Upper lobe of left lung (tissue), 6 donors: ENCODE results near the gene SCUBE1. TPM values are rescaled to one million over a fixed set of nuclear protein-coding genes. Genes with fewer than 3 reads are reported as not detected.
A peak's percentile ranks its signal among the peaks of the same experiment; 100 is the strongest.

Source experiments
- ATAC-seq, 2 donors: fragments of 200-7000 bp; cut with Tn5 transposase; one replicate each; pipeline ENCODE4 v1.9.1; 2022; ENCODE audit warnings: mild to moderate bottlenecking in 2 of 2, moderate library complexity in 2 of 2; ENCODE audit not compliant: low FRiP score in 2 of 2
- DNase-seq, 2 donors: peaks; one replicate each; pipeline ENCODE4 v3.0.0-alpha.2; 2019 to 2020
- H3K27ac ChIP-seq, 4 donors: fragments of 200-600 bp; sonication (generic); one replicate each; pipeline ENCODE4 v1.5.1; 2016 to 2019
- H3K27me3 ChIP-seq, 4 donors: fragments of 200-600 bp; sonication (generic); one replicate each; pipeline ENCODE4 v1.5.1; 2017 to 2019
- H3K36me3 ChIP-seq, 4 donors: fragments of 200-600 bp; sonication (generic); one replicate each; pipeline ENCODE4 v1.5.1; 2016 to 2019
- H3K4me1 ChIP-seq, 4 donors: fragments of 200-600 bp; sonication (generic); one replicate each; pipeline ENCODE4 v1.5.1; 2018 to 2019
- H3K4me3 ChIP-seq, 4 donors: fragments of 200-600 bp; sonication (generic); one replicate each; pipeline ENCODE4 v1.5.1; 2017 to 2019; ENCODE audit warnings: mild to moderate bottlenecking in 2 of 4, moderate library complexity in 1 of 4
- H3K9me3 ChIP-seq, 4 donors: fragments of 200-600 bp; sonication (generic); one replicate each; pipeline ENCODE4 v1.5.1; 2018 to 2019
- EP300 ChIP-seq, 4 donors: sonication (generic); formaldehyde crosslinking; IDR thresholded peaks; one replicate each; pipeline ENCODE4 v1.5.1; 2017; ENCODE audit warnings: antibody characterized with exemption in 4 of 4, control low read depth in 2 of 4
- POLR2A ChIP-seq, 4 donors: fragments of 450-650 bp; IDR thresholded peaks; one replicate each; pipeline ENCODE4 v1.5.1; 2016 to 2017; ENCODE audit warnings: antibody characterized with exemption in 4 of 4, mild to moderate bottlenecking in 2 of 4
- POLR2AphosphoS5 ChIP-seq, 2 donors: sonication (generic); formaldehyde crosslinking; IDR thresholded peaks; one replicate each; pipeline ENCODE4 v1.5.1; 2017; ENCODE audit warnings: antibody characterized with exemption in 2 of 2
- WGBS, 2 donors: methylation state at CpG; one replicate each; pipeline ENCODE4 v1.1.5; 2017 to 2018; 5-methylcytosine and 5-hydroxymethylcytosine counted together
- total RNA-seq, 6 donors: library from RNA; depleted of rRNA in 4 of 6; stranded (reverse); fragments of >200 nt in 4 of 6; gene quantifications; one replicate each; pipeline versions ENCODE4 v1.1.0 to v1.2.1, GENCODE V29; 2016 to 2021
- TF ChIP-seq, protein P1 (sequence below), 6 experiments: fragments of 450-650 bp in 4 of 6; fragments of 200-600 bp in 2 of 6; sonication (generic) in 2 of 6; IDR thresholded peaks; one replicate each; pipeline ENCODE4 v1.5.1; 2016 to 2019; ENCODE audit warnings: antibody characterized with exemption in 6 of 6
- donor health status: DM: no; HTN: no; CAD: no; lungs with moderate emphysema.
- donor health status: DM: no; HTN: yes; CAD: no; lungs with severe emphysema.

Gene SCUBE1
- total RNA-seq, 6 donors from 2014 or later: 9.7 to 55.9 (median 20.8) TPM

GRCh38 chr22:43342347-43343261 lies 568 bp downstream of the SCUBE1 start:
- ATAC-seq (no peak), DNase-seq (peak in 1 of 2 donors; percentile 87)
- TF ChIP-seq POLR2A (IDR thresholded peaks at IDR 0.05): no peak
- no peak for TF ChIP-seq EP300 (IDR thresholded peaks at IDR 0.05)
- TF ChIP-seq, protein P1, sequence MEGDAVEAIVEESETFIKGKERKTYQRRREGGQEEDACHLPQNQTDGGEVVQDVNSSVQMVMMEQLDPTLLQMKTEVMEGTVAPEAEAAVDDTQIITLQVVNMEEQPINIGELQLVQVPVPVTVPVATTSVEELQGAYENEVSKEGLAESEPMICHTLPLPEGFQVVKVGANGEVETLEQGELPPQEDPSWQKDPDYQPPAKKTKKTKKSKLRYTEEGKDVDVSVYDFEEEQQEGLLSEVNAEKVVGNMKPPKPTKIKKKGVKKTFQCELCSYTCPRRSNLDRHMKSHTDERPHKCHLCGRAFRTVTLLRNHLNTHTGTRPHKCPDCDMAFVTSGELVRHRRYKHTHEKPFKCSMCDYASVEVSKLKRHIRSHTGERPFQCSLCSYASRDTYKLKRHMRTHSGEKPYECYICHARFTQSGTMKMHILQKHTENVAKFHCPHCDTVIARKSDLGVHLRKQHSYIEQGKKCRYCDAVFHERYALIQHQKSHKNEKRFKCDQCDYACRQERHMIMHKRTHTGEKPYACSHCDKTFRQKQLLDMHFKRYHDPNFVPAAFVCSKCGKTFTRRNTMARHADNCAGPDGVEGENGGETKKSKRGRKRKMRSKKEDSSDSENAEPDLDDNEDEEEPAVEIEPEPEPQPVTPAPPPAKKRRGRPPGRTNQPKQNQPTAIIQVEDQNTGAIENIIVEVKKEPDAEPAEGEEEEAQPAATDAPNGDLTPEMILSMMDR (IDR thresholded peaks at IDR 0.05): no peak
- TF ChIP-seq POLR2AphosphoS5 (IDR thresholded peaks at IDR 0.05): no peak
- H3K36me3 ChIP-seq: no peaks in the 10 kb centered on the region
- peaks cover 0 to 29% (median 19%) of the 10 kb centered on the region in 4 donors for H3K27me3 ChIP-seq
- H3K4me3 ChIP-seq: peak overlapping the region; percentile 10 to 52 (median 44)
- WGBS, 2 donors: 3 to 5% methylated on average over 39 to 50 of the region's 99 CpGs
- H3K9me3 ChIP-seq: no peaks in the 10 kb centered on the region
- H3K27ac ChIP-seq: peak overlapping the region in 1 of 4 donors; percentile 50
- H3K4me1 ChIP-seq: peaks cover 15 to 32% (median 21%) of the 10 kb centered on the region in 4 donors

- Histone ChIP-seq H3K4me3 (peak overlapping the region in 1 of 4 donors; percentile 52), H3K27ac (no peak overlapping the region), H3K27me3 (peaks cover 0 to 29% (median 19%) of the 10 kb centered on the region in 4 donors), H3K9me3 (no peaks in the 10 kb centered on the region), H3K4me1 (peaks cover 15 to 30% (median 19%) of the 10 kb centered on the region in 4 donors), H3K36me3 (no peaks in the 10 kb centered on the region)
- 54 to 61% methylated on average over 5 to 7 of the region's 7 CpGs for WGBS, 2 donors
- no peak for TF ChIP-seq POLR2A (IDR thresholded peaks at IDR 0.05)
- TF ChIP-seq, protein P1 (IDR thresholded peaks at IDR 0.05): no peak
- no peak for TF ChIP-seq POLR2AphosphoS5 (IDR thresholded peaks at IDR 0.05)
- no peak for TF ChIP-seq EP300 (IDR thresholded peaks at IDR 0.05)
- ATAC-seq (no peak), DNase-seq (no peak)
Measured at GRCh38 chr22:43341565-43341964, 1.6 kb downstream of the SCUBE1 start.

GRCh38 chr22:43338766-43339345 lies 4.3 kb downstream of the SCUBE1 start:
- Histone ChIP-seq H3K4me1 (peaks cover 12 to 19% (median 14%) of the 10 kb centered on the region in 4 donors), H3K4me3 (no peak overlapping the region), H3K27me3 (peaks cover 0 to 26% (median 17%) of the 10 kb centered on the region in 4 donors), H3K36me3 (no peaks in the 10 kb centered on the region), H3K27ac (no peak overlapping the region), H3K9me3 (no peaks in the 10 kb centered on the region)
- DNase-seq: peak in 1 of 2 donors; percentile 29
- TF ChIP-seq POLR2A (IDR thresholded peaks at IDR 0.05) (no peak), EP300 (IDR thresholded peaks at IDR 0.05) (no peak), POLR2AphosphoS5 (IDR thresholded peaks at IDR 0.05) (no peak)
- TF ChIP-seq, protein P1 (IDR thresholded peaks at IDR 0.05): no peak
- no peak for ATAC-seq
- 78 to 86% methylated on average over 9 to 15 of the region's 15 CpGs for WGBS, 2 donors

DNA sequence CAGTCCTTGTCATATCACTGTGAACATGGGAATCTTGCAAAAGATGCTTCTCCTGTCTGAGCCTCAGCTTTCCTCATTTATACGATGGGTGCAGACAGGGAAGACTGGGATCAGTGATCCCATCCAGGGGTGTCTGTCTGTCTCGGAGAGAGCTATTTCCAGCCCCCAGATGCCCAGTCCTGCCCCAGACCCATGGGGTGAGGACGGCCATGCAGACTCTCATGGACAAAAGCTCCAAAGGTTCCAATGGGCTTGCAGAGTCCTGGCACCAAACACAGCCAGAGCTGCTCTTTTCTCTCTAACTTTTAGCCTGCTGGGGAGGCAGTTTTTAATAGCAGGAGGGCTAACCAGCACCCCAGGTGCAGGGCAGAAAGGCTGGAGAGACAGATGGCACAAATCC lies 5.2 kb downstream of the SCUBE1 start:
- Histone ChIP-seq H3K27ac (no peak overlapping the region), H3K36me3 (no peaks in the 10 kb centered on the region), H3K4me1 (peaks cover 5 to 10% (median 8%) of the 10 kb centered on the region in 4 donors), H3K27me3 (peaks cover 0 to 17% (median 11%) of the 10 kb centered on the region in 4 donors), H3K9me3 (no peaks in the 10 kb centered on the region), H3K4me3 (no peak overlapping the region)
- no peak for ATAC-seq
- 88 to 94% methylated on average over 2 to 3 of the region's 3 CpGs for WGBS, 2 donors
- DNase-seq: no peak
- no peak for TF ChIP-seq POLR2AphosphoS5 (IDR thresholded peaks at IDR 0.05)

DNA sequence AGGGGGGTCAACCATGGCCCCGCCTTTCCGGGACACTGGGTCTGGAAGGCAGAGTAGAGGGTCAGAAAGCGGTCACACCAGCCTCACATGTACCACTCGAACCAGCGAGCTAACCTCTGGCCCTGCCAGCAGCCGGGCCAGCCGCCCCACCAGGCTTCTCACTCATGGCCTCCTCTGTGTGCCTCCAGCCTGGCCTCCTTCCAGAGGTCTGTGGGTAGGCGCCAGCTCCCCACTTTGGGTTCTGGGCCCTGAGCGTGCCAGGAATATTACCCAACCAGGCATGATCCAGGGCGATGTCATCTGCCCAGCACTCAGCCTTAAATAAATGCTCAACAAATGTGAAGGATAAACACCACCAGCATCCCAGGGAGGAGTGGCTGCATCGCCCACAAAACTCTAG lies 5.8 kb downstream of the SCUBE1 start:
- H3K4me1 ChIP-seq: peaks cover 0 to 4% (median 3%) of the 10 kb centered on the region in 4 donors
- ATAC-seq (no peak), DNase-seq (peak in 1 of 2 donors; percentile 65)
- peaks cover 0 to 11% (median 6%) of the 10 kb centered on the region in 4 donors for H3K27me3 ChIP-seq
- H3K27ac ChIP-seq: no peak overlapping the region
- TF ChIP-seq, protein P1 (IDR thresholded peaks at IDR 0.05): no peak
- TF ChIP-seq POLR2A (IDR thresholded peaks at IDR 0.05) (no peak), POLR2AphosphoS5 (IDR thresholded peaks at IDR 0.05) (no peak), EP300 (IDR thresholded peaks at IDR 0.05) (no peak)
- H3K36me3 ChIP-seq: no peaks in the 10 kb centered on the region
- 68 to 87% methylated on average over 5 to 11 of the region's 11 CpGs for WGBS, 2 donors
- no peak overlapping the region for H3K4me3 ChIP-seq
- no peaks in the 10 kb centered on the region for H3K9me3 ChIP-seq
